H1 (cell line): Measurements from ENCODE around the gene TPPP2. TPM values are rescaled to one million over a fixed set of nuclear protein-coding genes. Genes with fewer than 3 reads are reported as not detected.

Experiments
- CTCF ChIA-PET: fragments of 300-600 bp; sonication (Branson Sonifier 250); formaldehyde crosslinking; loops from one replicate; lab custom pipeline; 2021; ENCODE audit not compliant: partially characterized antibody; lab: Charles Lee
- POLR2A ChIA-PET: fragments of 300-600 bp; sonication (Branson Sonifier 250); formaldehyde crosslinking; loops from one replicate; lab custom pipeline; 2021; ENCODE audit warnings: inconsistent platforms; ENCODE audit not compliant: partially characterized antibody; lab: Charles Lee
- DNase-seq, 2 experiments: peaks; one replicate each; pipeline versions ENCODE4 v3.0.0 to v3.0.0-alpha.2; 2010 to 2022; ENCODE audit warnings: low spot score in 2 of 2, low read depth in 1 of 2, mixed read lengths in 1 of 2
- FAIRE-seq: peaks from 2 replicates; lab custom pipeline; 2011; peaks lifted over from hg19 to GRCh38; lab: Jason Lieb, UNC
- H2AFZ ChIP-seq: 2 replicates; pipeline ENCODE4 v1.8.1; 2012; ENCODE audit warnings: low read length, inconsistent platforms
- H2AK5ac ChIP-seq: 2 replicates; pipeline ENCODE4 v1.6.1; 2013; ENCODE audit warnings: low read depth, low read length
- H2BK120ac ChIP-seq: replicated peaks from 2 replicates; pipeline ENCODE3; 2013; ENCODE audit warnings: low read depth, low read length, inconsistent platforms
- H2BK12ac ChIP-seq: 2 replicates; pipeline ENCODE4 v1.6.1; 2013; ENCODE audit warnings: low read depth, low read length
- H2BK15ac ChIP-seq: 2 replicates; pipeline ENCODE4 v1.6.1; 2013; ENCODE audit warnings: low read length
- H2BK20ac ChIP-seq: 2 replicates; pipeline ENCODE4 v1.6.1; 2013; ENCODE audit warnings: low read length
- H2BK5ac ChIP-seq: 2 replicates; pipeline ENCODE4 v1.6.1; 2013; ENCODE audit warnings: low read depth, low read length
- H3K14ac ChIP-seq: 2 replicates; pipeline ENCODE4 v1.6.1; 2013; ENCODE audit warnings: inconsistent platforms; ENCODE audit not compliant: insufficient read length
- H3K18ac ChIP-seq: 2 replicates; pipeline ENCODE4 v1.6.1; 2013; ENCODE audit warnings: low read length; ENCODE audit errors: extremely low read depth
- H3K23ac ChIP-seq: 2 replicates; pipeline ENCODE4 v1.6.1; 2013; ENCODE audit warnings: inconsistent platforms; ENCODE audit not compliant: insufficient read length
- H3K23me2 ChIP-seq: 2 replicates; pipeline ENCODE4 v1.6.1; 2013; ENCODE audit warnings: low read depth, low read length
- H3K27ac ChIP-seq: 2 replicates; pipeline ENCODE4 v1.6.1; 2011; ENCODE audit warnings: low read depth, low read length, inconsistent platforms
- H3K27me3 ChIP-seq, 4 experiments: replicated peaks in 1 of 4; 1 replicate in 1 of 4; 2 replicates in 3 of 4; pipeline versions ENCODE4 v1.6.1 to v1.8.1; 2011 to 2013; ENCODE audit warnings: low read length in 3 of 4, mild to moderate bottlenecking in 3 of 4, inconsistent platforms in 2 of 4, mixed read lengths in 2 of 4, moderate library complexity in 1 of 4; ENCODE audit not compliant: control insufficient read depth in 3 of 4, insufficient read depth in 3 of 4; ENCODE audit errors: extremely low read depth in 1 of 4
- H3K36me3 ChIP-seq, 4 experiments: 2 replicates each; pipeline versions ENCODE4 v1.6.1 to v1.8.1; 2011 to 2013; ENCODE audit warnings: mild to moderate bottlenecking in 4 of 4, low read length in 3 of 4, moderate library complexity in 2 of 4, control low read depth in 1 of 4, inconsistent platforms in 1 of 4; ENCODE audit not compliant: insufficient read depth in 4 of 4, control insufficient read depth in 2 of 4
- H3K4ac ChIP-seq: replicated peaks from 2 replicates; pipeline ENCODE3; 2013; ENCODE audit warnings: low read length, low read depth, mixed read lengths, inconsistent platforms; ENCODE audit not compliant: insufficient read length
- H3K4me1 ChIP-seq, 4 experiments: replicated peaks in 1 of 4; 1 replicate in 1 of 4; 2 replicates in 3 of 4; pipeline versions ENCODE4 v1.6.1 to v1.8.1; 2011 to 2013; ENCODE audit warnings: low read length in 3 of 4, inconsistent platforms in 2 of 4, mixed read lengths in 1 of 4; ENCODE audit not compliant: insufficient read depth in 4 of 4, control insufficient read depth in 3 of 4
- H3K4me2 ChIP-seq, 2 experiments: 2 replicates each; pipeline versions ENCODE4 v1.6.1 to v1.8.1; 2011 to 2013; ENCODE audit warnings: low read depth in 2 of 2, low read length in 2 of 2, control low read depth in 1 of 2, inconsistent platforms in 1 of 2, mild to moderate bottlenecking in 1 of 2; ENCODE audit not compliant: insufficient read depth in 1 of 2
- H3K4me3 ChIP-seq, 4 experiments: fragments of 200-600, 300-600 bp in 1 of 4; sonication (generic), shearing (Covaris generic), sonication (Bioruptor Twin) in 1 of 4; 2 replicates each; pipeline versions ENCODE4 v1.5.1 to v1.8.1; 2011 to 2016; ENCODE audit warnings: low read length in 4 of 4, low read depth in 3 of 4, control low read depth in 2 of 4, inconsistent platforms in 2 of 4, mild to moderate bottlenecking in 2 of 4, mixed read lengths in 1 of 4, moderate library complexity in 1 of 4; ENCODE audit not compliant: insufficient read depth in 2 of 4; ENCODE audit errors: extremely low read depth in 1 of 4
- H3K56ac ChIP-seq: replicated peaks from 2 replicates; pipeline ENCODE3; 2013; ENCODE audit warnings: low read depth, mild to moderate bottlenecking, mixed read lengths, low read length, inconsistent platforms; ENCODE audit not compliant: insufficient read length
- H3K79me1 ChIP-seq: 2 replicates; pipeline ENCODE4 v1.6.1; 2013; ENCODE audit warnings: low read depth, low read length, control low read depth
- H3K79me2 ChIP-seq, 2 experiments: 2 replicates each; pipeline versions ENCODE4 v1.6.1 to v1.8.1; 2012 to 2013; ENCODE audit warnings: low read length in 2 of 2, mild to moderate bottlenecking in 2 of 2, inconsistent platforms in 1 of 2; ENCODE audit not compliant: insufficient read depth in 2 of 2, control insufficient read depth in 1 of 2
- H3K9ac ChIP-seq, 4 experiments: replicated peaks in 1 of 4; 1 replicate in 1 of 4; 2 replicates in 3 of 4; pipeline versions ENCODE4 v1.6.1 to v1.8.1; 2011 to 2013; ENCODE audit warnings: low read depth in 3 of 4, low read length in 3 of 4, control low read depth in 2 of 4, mild to moderate bottlenecking in 2 of 4, moderate library complexity in 2 of 4, inconsistent platforms in 1 of 4; ENCODE audit errors: extremely low read depth in 1 of 4
- H3K9me3 ChIP-seq, 2 experiments: 2 replicates each; pipeline versions ENCODE4 v1.6.1 to v1.8.1; 2012 to 2013; ENCODE audit warnings: mild to moderate bottlenecking in 2 of 2, moderate library complexity in 2 of 2, control low read depth in 1 of 2, inconsistent platforms in 1 of 2, low read depth in 1 of 2, low read length in 1 of 2, mixed read lengths in 1 of 2; ENCODE audit not compliant: insufficient read depth in 2 of 2
- H4K20me1 ChIP-seq, 2 experiments: replicated peaks in 1 of 2; 2 replicates each; pipeline versions ENCODE3 to v1.8.1; 2011 to 2013; ENCODE audit warnings: inconsistent platforms in 2 of 2, low read length in 2 of 2, mild to moderate bottlenecking in 1 of 2; ENCODE audit not compliant: insufficient read depth in 2 of 2, control insufficient read depth in 1 of 2
- H4K5ac ChIP-seq: 2 replicates; pipeline ENCODE4 v1.6.1; 2013; ENCODE audit warnings: low read length, low read depth, mixed read lengths, inconsistent platforms; ENCODE audit not compliant: insufficient read length
- H4K8ac ChIP-seq: 2 replicates; pipeline ENCODE4 v1.8.0; 2013; ENCODE audit warnings: mild to moderate bottlenecking, moderate library complexity, low read length, inconsistent platforms; ENCODE audit not compliant: insufficient read depth; ENCODE audit errors: extremely low read depth
- H4K91ac ChIP-seq: replicated peaks from 2 replicates; pipeline ENCODE3; 2013; ENCODE audit warnings: low read length, mixed read lengths, inconsistent platforms; ENCODE audit not compliant: insufficient read length
- RXRA ChIP-seq: IDR thresholded peaks from 2 replicates; pipeline ENCODE4 v1.6.1; 2011; ENCODE audit warnings: low read depth, mild to moderate bottlenecking, low read length, moderate library complexity; ENCODE audit not compliant: insufficient read depth
- WGBS, 2 experiments: shearing (Covaris generic) in 1 of 2; methylation state at CpG; one replicate each; pipeline versions ENCODE4 v1.1.6 to v1.1.7; 2013 to 2015; ENCODE audit warnings: low lambda C conversion rate in 2 of 2, mixed read lengths in 2 of 2, inconsistent platforms in 1 of 2, low coverage in 1 of 2, missing lambda C conversion rate in 1 of 2; ENCODE audit not compliant: insufficient replicate concordance in 2 of 2, insufficient coverage in 1 of 2, insufficient read length in 1 of 2; ENCODE audit errors: extremely low coverage in 1 of 2, missing lambda C conversion rate in 1 of 2; 5-methylcytosine and 5-hydroxymethylcytosine counted together
- polyA plus RNA-seq, 7 experiments: library from polyadenylated mRNA; depleted of rRNA in 3 of 7; stranded (reverse) in 5 of 7; unstranded in 2 of 7; fragments of >200 nt in 5 of 7; fragments of 200-250 nt in 2 of 7; gene quantifications; 1 replicate in 5 of 7; 2 replicates in 1 of 7; 4 replicates in 1 of 7; pipeline versions ENCODE4 v1.2.1 to v1.2.3, GENCODE V29; 2011 to 2013; ENCODE audit warnings: missing spikeins in 2 of 7, mixed read lengths in 2 of 7
- total RNA-seq: library from RNA; stranded (reverse); fragmentation: NEBNext Ultra II Directional; extraction: Animal tissue kit (Norgen Biotek cat#: 25700); gene quantifications from 2 replicates; pipeline ENCODE4 v1.2.1, GENCODE V29; 2021

TPPP2 gene
- total and polyA plus RNA-seq, 2 of the 8 experiments (the other 6 are each of a cell fraction or from before 2014, with no cell fraction given): not detected

DNA sequence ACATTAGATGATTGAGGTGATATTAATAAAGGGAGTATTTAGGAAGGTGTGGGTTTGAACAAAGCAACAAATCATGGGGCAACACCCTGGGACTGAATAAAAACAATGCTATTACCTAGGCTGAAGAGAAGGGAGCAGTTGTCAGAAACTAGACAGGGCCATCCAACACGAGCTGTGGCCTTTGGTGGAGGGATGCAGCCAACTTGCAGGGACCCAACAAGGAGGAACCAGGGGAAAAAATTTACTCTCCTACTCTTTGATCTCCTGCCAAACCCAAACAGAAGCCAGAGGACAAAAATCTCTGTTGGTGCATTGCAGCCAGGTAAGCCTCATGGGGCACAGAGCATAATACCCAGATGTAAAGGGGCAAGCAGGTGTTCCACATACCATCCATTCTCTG, 18.9 kb upstream of the TPPP2 start:
- Histone ChIP-seq H3K4me3 (no peak overlapping the region), H3K56ac (no peak overlapping the region), H3K79me2 (no peaks in the 10 kb centered on the region), H3K4me1 (peaks cover 2 to 7% (median 5%) of the 10 kb centered on the region in 4 experiments; a peak in 5 of 7 replicates), H3K9me3 (no peaks in the 10 kb centered on the region), H2BK120ac (no peak overlapping the region), H3K18ac (no peak overlapping the region), H3K27ac (no peak overlapping the region), H2BK12ac (no peak overlapping the region), H3K27me3 (no peaks in the 10 kb centered on the region; a peak in 1 of 7 replicates), H4K20me1 (no peaks in the 10 kb centered on the region), H4K91ac (no peak overlapping the region), H3K9ac (no peak overlapping the region), H3K23ac (no peak overlapping the region), H3K79me1 (no peaks in the 10 kb centered on the region), H3K14ac (no peak overlapping the region), H3K23me2 (no peaks in the 10 kb centered on the region), H3K4me2 (no peak overlapping the region), H2AFZ (no peak overlapping the region), H4K5ac (no peak overlapping the region), H2BK15ac (no peak overlapping the region), H3K36me3 (no peaks in the 10 kb centered on the region), H2BK20ac (no peak overlapping the region), H4K8ac (no peak overlapping the region), H2AK5ac (no peak overlapping the region), H2BK5ac (no peak overlapping the region), H3K4ac (no peak overlapping the region)
- CTCF ChIA-PET: interaction anchor here (1.2 to 16.1 kb wide), 11 partner anchors 9 to 92 kb away, joined by 3 to 371 read pairs (median 69); partner anchors contain the start of genes ARHGEF40, RNASE13, RNASE7 and SLC39A2
- WGBS, 2 experiments: 89% methylated on average over 1 of the region's 1 CpG; no CpG with 5 or more reads in 1 of the 2 experiments
- DNase-seq: no peak
- POLR2A ChIA-PET: interaction anchor here (0.7 to 1.5 kb wide), 3 partner anchors 12 to 77 kb away, joined by 3 read pairs; no protein-coding TSS in a partner anchor
- FAIRE-seq: no peak
- no peak for TF ChIP-seq RXRA
